HG03060 (cell line): Measurements from ENCODE around the gene SLC2A8.

Source experiments
- ATAC-seq: cut with Tn5 transposase; IDR thresholded peaks from one replicate; pipeline ENCODE4 v1.9.1; 2021; ENCODE audit warnings: low read depth, moderate number of reproducible peaks; ENCODE audit not compliant: unreplicated experiment

SLC2A8 gene

GRCh38 chr9:127380479-127380878 lies 16.5 kb upstream of the SLC2A8 start:
- no peak for ATAC-seq

- no peak for ATAC-seq
These were observed 14.4 kb upstream of the SLC2A8 start for GRCh38 chr9:127382541-127382940.

GRCh38 chr9:127384016-127384730 lies 12.8 kb upstream of the SLC2A8 start:
- ATAC-seq: no peak

- no peak for ATAC-seq
These were observed 12.1 kb upstream of the SLC2A8 start for GRCh38 chr9:127384901-127385300.

GRCh38 chr9:127386249-127386648 lies 10.7 kb upstream of the SLC2A8 start:
- ATAC-seq: no peak

GRCh38 chr9:127386981-127387380 lies 10.0 kb upstream of the SLC2A8 start:
- no peak for ATAC-seq

- ATAC-seq: peak; percentile 73
These were observed 8.7 kb upstream of the SLC2A8 start for GRCh38 chr9:127388037-127388855.

GRCh38 chr9:127388856-127389238 lies 8.1 kb upstream of the SLC2A8 start:
- no peak for ATAC-seq

- no peak for ATAC-seq
These were observed 7.4 kb upstream of the SLC2A8 start for GRCh38 chr9:127389381-127390247.

- ATAC-seq: no peak
These were observed 6.8 kb upstream of the SLC2A8 start for GRCh38 chr9:127390248-127390545.

GRCh38 chr9:127390563-127390962 lies 6.4 kb upstream of the SLC2A8 start:
- no peak for ATAC-seq

GRCh38 chr9:127392166-127392565 lies 4.8 kb upstream of the SLC2A8 start:
- no peak for ATAC-seq

- no peak for ATAC-seq
These were observed 4.0 kb upstream of the SLC2A8 start for GRCh38 chr9:127392976-127393375.

- no peak for ATAC-seq
These were observed 3.3 kb upstream of the SLC2A8 start for GRCh38 chr9:127393645-127394044.

- ATAC-seq: no peak
These were observed 1.3 kb upstream of the SLC2A8 start for GRCh38 chr9:127395497-127396252.

GRCh38 chr9:127396253-127396807 lies 639 bp upstream of the SLC2A8 start:
- no peak for ATAC-seq

GRCh38 chr9:127397646-127398274 lies 791 bp downstream of the SLC2A8 start:
- ATAC-seq: no peak

GRCh38 chr9:127398275-127398647 lies 1.3 kb downstream of the SLC2A8 start:
- ATAC-seq: no peak

GRCh38 chr9:127398715-127399400 lies 1.9 kb downstream of the SLC2A8 start:
- ATAC-seq: no peak
